Lower leg skin (tissue), 3 donors: Measurements from ENCODE around the gene ALPI.

Experiments
- CTCF ChIP-seq, 3 donors: fragments of 450-650 bp; IDR thresholded peaks; one replicate each; pipeline ENCODE4 v1.5.1; 2016; ENCODE audit warnings: antibody characterized with exemption in 3 of 3, mild to moderate bottlenecking in 3 of 3, moderate library complexity in 2 of 3
- POLR2A ChIP-seq, 2 donors: fragments of 450-650 bp; IDR thresholded peaks; one replicate each; pipeline ENCODE4 v1.6.1; 2016 to 2017; ENCODE audit warnings: antibody characterized with exemption in 2 of 2, mild to moderate bottlenecking in 1 of 2, moderate library complexity in 1 of 2

GRCh38 chr2:232417489-232417888, 38.5 kb upstream of the ALPI start:
- TF ChIP-seq CTCF (IDR thresholded peaks at IDR 0.05) (no peak), POLR2A (IDR thresholded peaks at IDR 0.05) (no peak)
